ENCODE results near the gene EIF2D. TPM values are rescaled to one million over a fixed set of nuclear protein-coding genes. Genes with fewer than 3 reads are reported as not detected.

The EIF2D gene
- total and polyA plus RNA-seq, 2 of the 8 experiments (the other 6 are each of a cell fraction or from before 2014, with no cell fraction given), result 36.1 to 37.1 TPM

- no peak for DNase-seq (ENCODE audit: low read depth in 1 of 2, low spot score in 2 of 2)
- H2AK5ac ChIP-seq (ENCODE audit: low read depth, low read length), result no peak overlapping the region
- no peak overlapping the region for H3K4ac ChIP-seq (replicated peaks; ENCODE audit: insufficient read length, low read depth, low read length)
- no peaks in the 10 kb centered on the region for H3K4me1 ChIP-seq (replicated peaks in 1 of 4; ENCODE audit: control insufficient read depth in 3 of 4, insufficient read depth in 4 of 4, low read length in 3 of 4)
- no peaks in the 10 kb centered on the region for H4K20me1 ChIP-seq (replicated peaks in 1 of 2; ENCODE audit: control insufficient read depth in 1 of 2, insufficient read depth in 2 of 2, low read length in 2 of 2)
- no peaks in the 10 kb centered on the region for H3K23me2 ChIP-seq (ENCODE audit: low read depth, low read length)
- H3K36me3 ChIP-seq (ENCODE audit: control insufficient read depth in 2 of 4, insufficient read depth in 4 of 4, low read length in 3 of 4), result no peaks in the 10 kb centered on the region
- H3K18ac ChIP-seq (ENCODE audit: extremely low read depth, low read length), result no peak overlapping the region
- H2BK12ac ChIP-seq (ENCODE audit: low read depth, low read length), result no peak overlapping the region
- H3K56ac ChIP-seq (replicated peaks; ENCODE audit: insufficient read length, low read depth, low read length), result no peak overlapping the region
- H4K8ac ChIP-seq (ENCODE audit: extremely low read depth, insufficient read depth, low read length), result no peak overlapping the region
- no peak overlapping the region for H3K9ac ChIP-seq (replicated peaks in 1 of 4; ENCODE audit: extremely low read depth in 1 of 4, low read depth in 3 of 4, low read length in 3 of 4)
- no peak overlapping the region for H2BK15ac ChIP-seq (ENCODE audit: low read length)
- H3K4me3 ChIP-seq (ENCODE audit: extremely low read depth in 1 of 4, insufficient read depth in 2 of 4, low read depth in 3 of 4, low read length in 4 of 4), result no peak overlapping the region
- no peak overlapping the region for H3K14ac ChIP-seq (ENCODE audit: insufficient read length)
- WGBS, 2 experiments (ENCODE audit: extremely low coverage in 1 of 2, insufficient coverage in 1 of 2, insufficient read length in 1 of 2, insufficient replicate concordance in 2 of 2, low coverage in 1 of 2, low lambda C conversion rate in 2 of 2, missing lambda C conversion rate in 1 of 2), result 83% methylated on average over 10 of the region's 10 CpGs; no CpG with 5 or more reads in 1 of the 2 experiments
- ChIA-PET POLR2A (ENCODE audit: partially characterized antibody) (interaction anchor here (0.7 kb wide), 1 partner anchor 14 kb away, joined by 3 read pairs; no protein-coding TSS in a partner anchor), CTCF (ENCODE audit: partially characterized antibody) (interaction anchor here (0.7 to 16.9 kb wide), 13 partner anchors 10 to 119 kb away, joined by 3 to 298 read pairs (median 3); no protein-coding TSS in a partner anchor)
- no peaks in the 10 kb centered on the region for H3K79me1 ChIP-seq (ENCODE audit: low read depth, low read length)
- H4K5ac ChIP-seq (ENCODE audit: insufficient read length, low read depth, low read length), result no peak overlapping the region
- H2AFZ ChIP-seq (ENCODE audit: low read length), result no peak overlapping the region
- no peak overlapping the region for H3K27ac ChIP-seq (ENCODE audit: low read depth, low read length)
- H3K23ac ChIP-seq (ENCODE audit: insufficient read length), result no peak overlapping the region
- H4K91ac ChIP-seq (replicated peaks; ENCODE audit: insufficient read length, low read length), result no peak overlapping the region
- H3K27me3 ChIP-seq (replicated peaks in 1 of 4; ENCODE audit: control insufficient read depth in 3 of 4, extremely low read depth in 1 of 4, insufficient read depth in 3 of 4, low read length in 3 of 4), result 0 out of 7 replicates have a peak, but pooled peaks cover 0 to 3% (median 0%) of the 10 kb centered on the region in 4 experiments
- no peak overlapping the region for H3K4me2 ChIP-seq (ENCODE audit: insufficient read depth in 1 of 2, low read depth in 2 of 2, low read length in 2 of 2)
- no peaks in the 10 kb centered on the region for H3K79me2 ChIP-seq (ENCODE audit: control insufficient read depth in 1 of 2, insufficient read depth in 2 of 2, low read length in 2 of 2)
- no peak overlapping the region for H2BK20ac ChIP-seq (ENCODE audit: low read length)
- no peaks in the 10 kb centered on the region for H3K9me3 ChIP-seq (ENCODE audit: insufficient read depth in 2 of 2, low read depth in 1 of 2, low read length in 1 of 2)
- no peak for FAIRE-seq
- H2BK120ac ChIP-seq (replicated peaks; ENCODE audit: low read depth, low read length), result no peak overlapping the region
- no peak overlapping the region for H2BK5ac ChIP-seq (ENCODE audit: low read depth, low read length)
- TF ChIP-seq SP2 (IDR thresholded peaks at IDR 0.05; ENCODE audit: low read length) (no peak), TBP (IDR thresholded peaks at IDR 0.05; ENCODE audit: low read depth, low read length) (no peak), KDM5A (IDR thresholded peaks at IDR 0.05; ENCODE audit: low read length) (no peak), ASH2L (IDR thresholded peaks at IDR 0.05; ENCODE audit: low read length) (no peak), EGR1 (IDR thresholded peaks at IDR 0.05; ENCODE audit: borderline replicate concordance, low read depth, low read length) (no peak), ATF3 (IDR thresholded peaks at IDR 0.05; ENCODE audit: insufficient read depth, low read depth, low read length) (no peak), TCF12 (IDR thresholded peaks at IDR 0.05; ENCODE audit: low read depth, low read length) (no peak), EZH2 (IDR thresholded peaks at IDR 0.05; ENCODE audit: low read depth, low read length, severe bottlenecking) (no peak), SIRT6 (IDR thresholded peaks at IDR 0.05; ENCODE audit: low read length) (no peak), TEAD4 (IDR thresholded peaks at IDR 0.05; ENCODE audit: low read depth, low read length) (no peak), GTF2F1 (IDR thresholded peaks at IDR 0.05; ENCODE audit: borderline replicate concordance, low read depth, low read length) (no peak)
- TF ChIP-seq, protein P1, sequence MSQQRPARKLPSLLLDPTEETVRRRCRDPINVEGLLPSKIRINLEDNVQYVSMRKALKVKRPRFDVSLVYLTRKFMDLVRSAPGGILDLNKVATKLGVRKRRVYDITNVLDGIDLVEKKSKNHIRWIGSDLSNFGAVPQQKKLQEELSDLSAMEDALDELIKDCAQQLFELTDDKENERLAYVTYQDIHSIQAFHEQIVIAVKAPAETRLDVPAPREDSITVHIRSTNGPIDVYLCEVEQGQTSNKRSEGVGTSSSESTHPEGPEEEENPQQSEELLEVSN (IDR thresholded peaks at IDR 0.05), result no peak
Observed at GRCh38 chr1:206578068-206578977, 33.9 kb downstream of the EIF2D start.

Measured in H1 (cell line).